GM19324 (cell line): ENCODE data around the gene THAP12.

Experiments used
- ATAC-seq: cut with Tn5 transposase; IDR thresholded peaks from one replicate; pipeline ENCODE4 v1.9.1; 2021; ENCODE audit warnings: mild to moderate bottlenecking, moderate library complexity; ENCODE audit not compliant: unreplicated experiment, low FRiP score

The THAP12 gene

DNA sequence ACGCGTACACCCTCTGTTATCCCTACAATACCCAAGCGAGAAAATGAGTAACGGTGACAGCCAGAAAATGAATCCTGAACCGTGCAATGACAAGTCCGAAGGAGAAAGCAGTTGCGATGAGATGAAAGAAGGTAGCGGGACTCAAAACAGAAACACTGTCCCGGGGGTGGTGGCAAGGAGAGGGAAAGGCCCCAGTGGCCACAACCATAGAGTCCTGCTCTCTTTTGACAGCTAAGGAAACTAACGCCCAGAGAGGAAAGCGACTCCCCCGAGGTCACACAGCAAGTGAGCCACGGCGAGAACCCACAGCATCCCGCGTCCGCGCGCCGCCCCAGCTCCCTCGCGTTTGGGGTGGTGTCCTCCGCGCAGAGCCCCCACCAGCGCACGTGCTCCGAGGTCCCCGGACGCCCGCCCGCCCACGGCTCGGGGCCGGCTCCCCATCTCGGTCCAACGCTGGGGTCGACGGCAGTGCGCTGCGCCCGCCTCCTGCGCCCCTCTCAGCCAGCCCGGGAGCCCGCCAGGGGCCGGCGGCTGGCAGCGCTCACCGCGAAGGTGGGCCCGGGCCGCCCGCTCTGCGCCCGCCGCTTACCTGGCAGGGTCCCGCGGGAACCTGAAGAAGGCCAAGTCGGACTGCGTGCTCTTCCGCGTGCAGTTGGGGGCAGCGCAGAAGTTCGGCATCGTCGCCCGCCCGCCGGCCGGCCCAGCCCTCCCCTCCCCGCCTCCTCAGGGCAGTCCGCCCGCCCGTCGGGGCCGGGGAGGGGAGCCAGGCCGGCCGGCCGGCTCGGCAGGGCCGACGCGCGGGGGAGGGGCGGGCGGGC, 564 bp downstream of the THAP12 start:
- no peak for ATAC-seq

DNA sequence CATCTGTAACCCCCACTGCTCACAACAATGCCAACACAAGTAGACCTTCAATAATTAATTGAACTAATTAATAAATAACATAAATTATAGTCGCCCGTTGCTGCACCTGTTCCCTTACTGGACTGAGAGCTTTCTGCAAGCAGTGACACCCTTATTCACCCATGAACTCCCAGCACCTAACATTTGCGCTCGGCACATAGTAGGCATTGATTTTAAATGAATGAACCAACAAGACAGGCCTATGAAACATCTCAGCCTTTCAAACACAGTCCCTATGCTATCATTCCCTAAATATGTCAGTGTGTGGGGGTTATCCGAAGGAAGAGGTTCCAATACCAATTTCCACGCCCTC, 1.1 kb downstream of the THAP12 start:
- ATAC-seq: no peak

GRCh38 chr11:76376746-76377558, 4.0 kb downstream of the THAP12 start:
- no peak for ATAC-seq

DNA sequence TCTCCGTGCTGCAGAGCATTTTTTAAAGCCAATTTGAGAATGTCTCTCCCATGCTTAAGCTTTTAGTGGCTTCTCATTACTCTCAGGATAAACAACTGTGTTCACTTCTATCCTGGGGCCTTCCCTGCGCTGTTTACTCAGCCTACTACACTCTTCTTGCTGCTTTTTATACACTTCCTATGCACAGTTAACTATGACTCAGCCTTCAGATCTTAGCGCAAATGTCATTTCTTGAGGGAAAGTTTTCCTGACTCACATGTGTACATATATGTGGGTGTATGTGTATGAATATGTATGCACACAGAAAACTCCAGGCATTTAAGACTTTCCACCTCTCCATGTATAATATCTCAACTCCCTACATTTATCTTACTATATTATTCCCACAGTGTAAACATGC, 9.8 kb downstream of the THAP12 start:
- ATAC-seq: no peak

GRCh38 chr11:76369406-76369805, 11.5 kb downstream of the THAP12 start:
- ATAC-seq: no peak

DNA sequence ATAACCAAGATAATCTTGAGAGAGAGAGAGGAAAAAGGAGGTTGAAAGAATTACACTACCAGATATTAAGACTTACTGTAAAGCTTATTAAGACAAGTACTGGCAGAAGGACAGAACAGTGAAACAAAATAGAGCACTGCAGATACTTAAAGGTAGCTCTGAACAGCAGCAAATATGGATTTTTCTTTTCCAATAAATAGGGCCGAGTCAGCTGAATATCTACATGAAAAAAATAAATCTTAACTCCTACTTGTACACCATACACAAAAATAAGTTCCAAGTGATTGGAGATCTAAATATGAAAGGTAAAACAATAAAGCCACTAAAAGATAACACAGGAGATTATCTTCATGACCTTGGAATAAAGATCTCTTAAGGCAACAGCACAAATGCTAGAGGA, 12.4 kb downstream of the THAP12 start:
- no peak for ATAC-seq

- no peak for ATAC-seq
Measured at GRCh38 chr11:76365038-76365679, 15.8 kb downstream of the THAP12 start.

DNA sequence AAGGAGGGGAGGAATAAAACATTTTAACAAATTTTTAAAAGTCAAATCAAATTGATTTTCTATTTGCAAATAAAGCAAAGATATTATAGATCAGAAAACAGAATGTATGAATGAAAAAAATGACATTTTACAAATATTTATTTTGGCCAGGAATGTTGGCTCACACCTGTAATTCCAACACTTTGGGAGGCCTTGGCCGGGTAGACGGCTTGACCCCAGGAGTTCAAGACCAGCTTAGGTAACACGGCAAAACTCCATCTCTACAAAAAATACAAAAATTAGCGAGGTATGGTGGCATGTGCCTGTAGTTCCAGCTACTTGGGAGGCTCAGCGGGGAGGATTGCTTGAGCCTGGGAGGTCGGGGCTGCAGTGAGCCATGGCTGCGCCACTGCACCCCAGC, 18.2 kb downstream of the THAP12 start:
- no peak for ATAC-seq

DNA sequence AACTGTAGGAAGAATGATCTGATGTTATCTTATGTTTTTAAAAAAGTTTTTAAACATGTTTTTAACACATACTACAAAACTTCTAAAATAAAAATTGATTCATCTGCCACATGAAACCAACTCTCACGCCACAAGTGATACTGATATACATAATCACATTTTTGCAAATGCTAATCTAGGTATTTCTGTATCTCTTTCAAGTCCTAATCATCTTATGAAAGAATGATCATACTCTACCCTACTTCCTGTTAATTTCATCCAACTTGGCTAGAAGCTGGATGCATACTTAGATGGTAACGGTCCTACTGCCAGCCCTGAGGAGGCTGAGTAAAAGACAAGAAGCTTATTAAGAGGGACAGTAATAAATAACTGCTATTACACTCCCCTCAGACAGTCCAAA, 19.2 kb downstream of the THAP12 start:
- no peak for ATAC-seq

GRCh38 chr11:76361374-76361773, 19.6 kb downstream of the THAP12 start:
- ATAC-seq: no peak

GRCh38 chr11:76355172-76355571, 25.8 kb downstream of the THAP12 start:
- ATAC-seq: no peak

GRCh38 chr11:76348348-76348747, 32.6 kb downstream of the THAP12 start:
- no peak for ATAC-seq

DNA sequence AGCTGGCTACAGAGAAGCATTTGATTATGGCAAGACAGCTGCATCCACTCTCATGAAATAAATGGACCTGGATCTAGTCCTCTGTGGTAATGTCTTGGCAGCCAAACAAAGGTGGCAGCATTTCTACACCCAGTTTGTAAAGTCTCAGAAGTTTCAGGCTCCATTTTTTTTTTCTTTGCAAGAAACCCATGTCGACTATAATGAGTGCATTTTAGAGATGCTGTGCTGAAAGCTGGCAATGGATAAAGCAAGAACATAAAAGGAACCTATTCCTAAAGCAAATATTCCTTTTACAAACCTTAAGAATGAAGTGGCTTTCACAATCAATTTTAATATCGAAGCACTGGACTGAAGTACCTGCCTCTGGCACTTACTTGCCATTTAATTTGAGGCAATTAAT, 33.5 kb downstream of the THAP12 start:
- no peak for ATAC-seq

GRCh38 chr11:76339221-76339620, 41.7 kb downstream of the THAP12 start:
- no peak for ATAC-seq

- no peak for ATAC-seq
Measured at GRCh38 chr11:76337923-76338322, 43.0 kb downstream of the THAP12 start.

- ATAC-seq: no peak
Measured at GRCh38 chr11:76337469-76337868, 43.5 kb downstream of the THAP12 start.

DNA sequence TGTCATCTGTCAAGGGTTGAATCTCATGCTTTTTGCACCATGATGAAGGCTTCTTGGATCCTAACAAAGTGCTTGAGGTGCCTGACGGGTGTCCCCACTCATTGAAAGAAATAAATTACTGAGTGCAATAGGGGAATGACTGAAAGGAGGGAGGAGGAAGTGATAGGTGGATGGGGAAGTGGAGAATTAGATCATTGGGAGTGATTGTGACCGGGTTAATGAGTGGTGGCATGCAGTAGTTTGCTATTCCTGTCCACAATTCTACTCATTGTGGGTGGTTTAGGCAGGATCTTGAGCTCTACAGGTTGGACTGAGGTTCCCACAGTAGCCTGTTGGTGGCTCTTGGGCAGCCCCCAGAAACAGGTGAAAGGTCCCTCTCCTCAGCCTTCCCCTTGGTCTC, 44.3 kb downstream of the THAP12 start:
- no peak for ATAC-seq

GRCh38 chr11:76335842-76336241, 45.1 kb downstream of the THAP12 start:
- no peak for ATAC-seq

DNA sequence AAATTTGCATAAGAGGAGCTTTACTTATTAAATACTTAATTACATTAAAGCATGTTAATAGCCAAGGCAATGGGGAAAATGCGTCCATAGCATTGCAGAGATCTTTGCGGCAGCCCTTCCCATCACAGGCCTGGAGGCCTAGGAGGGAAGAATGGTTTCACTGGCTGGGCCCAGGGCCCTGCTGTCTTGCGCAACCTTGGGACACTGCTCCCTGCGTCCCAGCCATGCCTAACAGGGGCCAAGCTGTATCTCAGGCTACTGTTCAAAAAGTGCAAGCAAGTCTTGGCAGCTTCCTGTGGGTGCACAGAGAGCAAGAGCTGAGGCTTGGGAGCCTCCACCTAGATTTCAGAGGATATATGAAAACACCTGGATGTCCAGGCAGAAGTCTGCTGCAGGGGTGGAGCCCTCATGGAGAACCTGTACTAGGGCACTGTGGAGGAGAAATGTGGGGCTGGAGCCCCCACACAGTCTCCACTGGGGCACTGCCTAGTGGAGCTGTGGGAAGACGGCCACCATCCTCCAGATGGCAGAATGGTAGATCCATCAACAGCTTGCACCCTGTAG, 46.0 kb downstream of the THAP12 start:
- ATAC-seq: no peak

GRCh38 chr11:76330651-76331050, 50.3 kb downstream of the THAP12 start:
- ATAC-seq: no peak

DNA sequence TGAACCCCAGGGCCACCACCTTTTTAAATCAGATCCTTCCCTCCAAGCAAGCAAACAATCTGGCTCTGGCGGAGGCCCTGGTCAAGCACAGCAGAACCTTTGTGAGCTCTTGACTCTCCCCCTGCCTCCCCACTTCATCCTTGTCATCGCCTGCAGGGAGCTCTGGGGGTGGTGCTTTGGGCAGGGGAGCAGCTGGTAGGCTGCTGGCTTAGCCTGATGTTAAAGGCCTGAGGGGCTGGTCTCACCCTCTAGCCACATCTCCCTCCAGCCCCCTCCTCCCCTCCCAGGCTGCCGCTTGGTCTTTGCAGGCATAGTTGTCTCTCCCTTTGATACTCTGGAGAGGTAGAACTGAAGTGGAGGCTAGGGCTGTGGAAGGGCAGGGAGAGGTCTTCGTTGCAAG, 50.9 kb downstream of the THAP12 start:
- no peak for ATAC-seq
